HepG2 (cell line): Measurements from ENCODE around the gene SIK1.
"Not testable (repeated sequence)": the region's sequence is repeated elsewhere in the genome, so short reads cannot be mapped to it uniquely, and the experiment has no call there.

Experiments used
- ESRRA ChIP-seq: sonication (generic); formaldehyde crosslinking; IDR thresholded peaks from 2 replicates; pipeline ENCODE4 v1.5.1; 2020; ENCODE audit warnings: mild to moderate bottlenecking, low read depth, missing genetic modification reagents
- JUN ChIP-seq: sonication (generic); formaldehyde crosslinking; IDR thresholded peaks from 2 replicates; pipeline ENCODE4 v1.4.0; 2020; ENCODE audit warnings: mild to moderate bottlenecking, missing genetic modification reagents
- MTA1 ChIP-seq: sonication (generic); formaldehyde crosslinking; IDR thresholded peaks from 2 replicates; pipeline ENCODE4 v1.4.0; 2020; ENCODE audit warnings: missing genetic modification reagents, mild to moderate bottlenecking, borderline replicate concordance
- POLR2A ChIP-seq, 2 experiments: IDR thresholded peaks; 2 replicates each; pipeline ENCODE4 v1.6.1; 2011; ENCODE audit warnings: low read depth in 2 of 2, low read length in 2 of 2, mild to moderate bottlenecking in 1 of 2, moderate library complexity in 1 of 2; ENCODE audit not compliant: insufficient read depth in 1 of 2
- POLR2AphosphoS5 ChIP-seq: IDR thresholded peaks from 2 replicates; pipeline ENCODE4 v1.6.1; 2012; ENCODE audit warnings: low read depth, low read length
- PRPF4 ChIP-seq: fragments of 200-400 bp; formaldehyde crosslinking; IDR thresholded peaks from 2 replicates; pipeline ENCODE4 v1.6.1; 2016; ENCODE audit warnings: low read length, low read depth; ENCODE audit not compliant: poor library complexity, severe bottlenecking
- ZFP41 ChIP-seq: sonication (generic); formaldehyde crosslinking; IDR thresholded peaks from 2 replicates; pipeline ENCODE4 v1.4.0; 2020; ENCODE audit warnings: mild to moderate bottlenecking, missing genetic modification reagents, borderline replicate concordance
- ZNF274 ChIP-seq: sonication (generic); formaldehyde crosslinking; IDR thresholded peaks from 2 replicates; pipeline ENCODE4 v1.5.1; 2020; ENCODE audit warnings: mild to moderate bottlenecking, missing genetic modification reagents
- ZNF3 ChIP-seq: IDR thresholded peaks from 2 replicates; pipeline ENCODE4 v1.7.0; 2017; ENCODE audit warnings: inconsistent platforms
- TF ChIP-seq, protein P1 (sequence below): sonication (generic); formaldehyde crosslinking; IDR thresholded peaks from 2 replicates; pipeline ENCODE4 v1.5.0; 2020; ENCODE audit warnings: mild to moderate bottlenecking, missing genetic modification reagents
- TF ChIP-seq, protein P2 (sequence below): sonication (generic); formaldehyde crosslinking; IDR thresholded peaks from 2 replicates; pipeline ENCODE4 v1.8.1; 2023; ENCODE audit warnings: mild to moderate bottlenecking, missing genetic modification reagents

DNA sequence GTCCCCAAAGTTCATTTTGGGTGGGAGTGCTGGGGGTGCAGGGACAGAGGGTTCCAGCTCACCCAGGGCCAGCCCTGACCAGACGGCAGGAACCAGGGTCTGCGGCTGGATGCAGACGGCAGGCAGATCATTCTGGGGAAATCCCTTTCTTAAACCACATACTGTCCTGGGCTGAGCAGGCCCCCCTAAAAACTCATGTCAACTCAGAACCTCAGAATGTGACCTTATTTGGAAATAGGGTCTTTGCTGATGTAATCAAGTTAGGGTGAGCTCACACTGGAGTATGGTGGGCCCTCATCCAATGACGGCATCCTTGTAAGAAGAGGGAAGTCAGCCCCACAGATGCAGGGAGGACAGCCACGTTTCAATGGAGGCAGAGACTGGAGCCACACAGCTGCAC lies 27.2 kb upstream of the SIK1 start:
- TF ChIP-seq POLR2AphosphoS5; ZNF274; ESRRA; ZFP41; JUN (CRISPR knock-in tag); ZNF3; POLR2A (IDR thresholded peaks at IDR 0.05; ENCODE audit: insufficient read depth in 1 of 2, low read depth in 2 of 2, low read length in 2 of 2); PRPF4; MTA1: not testable (repeated sequence)
- TF ChIP-seq, protein P1, sequence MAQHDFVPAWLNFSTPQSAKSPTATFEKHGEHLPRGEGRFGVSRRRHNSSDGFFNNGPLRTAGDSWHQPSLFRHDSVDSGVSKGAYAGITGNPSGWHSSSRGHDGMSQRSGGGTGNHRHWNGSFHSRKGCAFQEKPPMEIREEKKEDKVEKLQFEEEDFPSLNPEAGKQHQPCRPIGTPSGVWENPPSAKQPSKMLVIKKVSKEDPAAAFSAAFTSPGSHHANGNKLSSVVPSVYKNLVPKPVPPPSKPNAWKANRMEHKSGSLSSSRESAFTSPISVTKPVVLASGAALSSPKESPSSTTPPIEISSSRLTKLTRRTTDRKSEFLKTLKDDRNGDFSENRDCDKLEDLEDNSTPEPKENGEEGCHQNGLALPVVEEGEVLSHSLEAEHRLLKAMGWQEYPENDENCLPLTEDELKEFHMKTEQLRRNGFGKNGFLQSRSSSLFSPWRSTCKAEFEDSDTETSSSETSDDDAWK (CRISPR knock-in tag) = not testable (repeated sequence)
- TF ChIP-seq, protein P2, sequence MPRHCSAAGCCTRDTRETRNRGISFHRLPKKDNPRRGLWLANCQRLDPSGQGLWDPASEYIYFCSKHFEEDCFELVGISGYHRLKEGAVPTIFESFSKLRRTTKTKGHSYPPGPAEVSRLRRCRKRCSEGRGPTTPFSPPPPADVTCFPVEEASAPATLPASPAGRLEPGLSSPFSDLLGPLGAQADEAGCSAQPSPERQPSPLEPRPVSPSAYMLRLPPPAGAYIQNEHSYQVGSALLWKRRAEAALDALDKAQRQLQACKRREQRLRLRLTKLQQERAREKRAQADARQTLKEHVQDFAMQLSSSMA (CRISPR knock-in tag) = not testable (repeated sequence)
